ENCODE measurements around the gene LTBP3.

LTBP3 gene

DNA sequence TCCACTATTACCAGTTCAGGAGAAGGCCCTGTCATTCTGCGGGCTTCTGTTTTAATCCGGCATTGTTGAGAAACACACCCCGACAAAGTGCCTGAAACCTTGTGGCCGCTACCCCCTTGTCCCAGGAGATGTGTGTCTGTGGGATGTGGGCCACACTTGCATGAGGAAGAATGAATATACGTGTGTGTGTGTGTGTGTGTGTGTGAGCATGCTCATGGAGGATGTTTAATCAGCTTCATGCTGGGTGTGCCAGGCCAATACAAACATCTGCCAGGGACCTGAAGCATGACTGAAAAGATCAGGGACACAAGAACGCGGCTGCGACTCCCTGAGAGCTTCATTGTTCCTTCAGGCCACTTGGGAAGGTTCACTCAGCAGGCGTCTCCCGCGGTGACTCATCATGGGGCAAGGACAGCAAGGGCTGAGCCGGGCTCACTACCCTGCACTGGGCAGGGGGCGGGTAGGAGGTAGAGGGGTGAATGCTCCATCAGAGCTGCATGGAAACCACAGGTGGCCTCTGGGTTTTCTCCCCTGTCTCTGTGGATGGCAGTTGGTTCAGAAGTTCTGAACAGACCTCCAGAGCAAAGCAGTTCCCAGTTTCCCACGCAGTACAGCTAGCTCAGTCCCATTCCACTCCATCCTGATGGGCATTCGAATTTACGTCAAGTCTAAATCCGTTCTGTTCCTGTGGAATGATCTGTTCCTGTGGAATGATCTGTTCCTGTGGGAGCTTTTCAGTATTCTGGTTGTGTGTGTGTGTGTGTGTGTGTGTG, 66.4 kb downstream of the LTBP3 start:
- DNase-seq, result peak; percentile 62

DNA sequence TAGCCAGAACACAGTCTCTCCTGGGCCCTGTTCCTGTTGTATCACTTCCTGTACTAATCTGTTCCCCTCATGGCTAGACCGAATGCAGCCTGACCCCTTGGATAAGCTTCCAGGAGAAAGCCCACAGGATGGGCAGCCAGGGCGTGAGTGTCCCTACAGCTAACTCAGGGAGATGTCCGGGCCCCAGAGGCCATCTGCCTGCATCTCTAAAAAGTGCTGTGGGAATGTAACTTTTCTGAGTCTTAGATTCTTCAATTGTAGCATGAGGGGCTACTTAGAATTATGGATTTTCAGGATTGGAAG, 67.0 kb downstream of the LTBP3 start:
- DNase-seq, result no peak

DNA sequence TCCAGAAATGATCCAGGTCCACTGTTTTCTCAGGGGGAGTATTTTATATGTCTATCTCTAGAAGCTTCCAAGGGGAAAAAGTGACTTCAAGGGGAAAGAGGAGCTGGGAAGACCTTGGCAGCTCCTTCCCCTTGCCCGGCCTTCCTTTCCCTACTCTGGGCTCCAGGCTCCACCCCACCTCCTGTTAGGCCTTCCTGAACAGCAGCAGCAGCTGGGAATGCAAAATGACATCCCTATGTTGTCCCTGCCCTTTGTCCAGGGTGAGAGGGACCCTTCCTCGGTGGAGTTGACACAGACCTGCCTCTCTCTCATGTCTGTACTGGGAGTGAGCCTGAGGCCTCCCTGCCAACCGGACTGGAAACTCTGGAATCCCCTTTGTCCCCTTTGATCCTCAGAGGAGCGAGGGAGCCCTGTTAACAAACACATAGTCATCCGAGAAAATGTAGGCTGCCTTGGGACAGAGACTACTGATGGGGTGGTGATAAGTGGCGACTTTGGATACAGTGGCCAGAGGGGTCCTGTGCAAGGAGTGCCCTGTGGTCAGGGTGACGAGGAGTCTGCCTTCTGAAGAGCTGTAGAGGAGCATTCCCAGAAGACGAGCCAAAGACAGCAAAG, 68.3 kb downstream of the LTBP3 start:
- no peak for DNase-seq

DNA sequence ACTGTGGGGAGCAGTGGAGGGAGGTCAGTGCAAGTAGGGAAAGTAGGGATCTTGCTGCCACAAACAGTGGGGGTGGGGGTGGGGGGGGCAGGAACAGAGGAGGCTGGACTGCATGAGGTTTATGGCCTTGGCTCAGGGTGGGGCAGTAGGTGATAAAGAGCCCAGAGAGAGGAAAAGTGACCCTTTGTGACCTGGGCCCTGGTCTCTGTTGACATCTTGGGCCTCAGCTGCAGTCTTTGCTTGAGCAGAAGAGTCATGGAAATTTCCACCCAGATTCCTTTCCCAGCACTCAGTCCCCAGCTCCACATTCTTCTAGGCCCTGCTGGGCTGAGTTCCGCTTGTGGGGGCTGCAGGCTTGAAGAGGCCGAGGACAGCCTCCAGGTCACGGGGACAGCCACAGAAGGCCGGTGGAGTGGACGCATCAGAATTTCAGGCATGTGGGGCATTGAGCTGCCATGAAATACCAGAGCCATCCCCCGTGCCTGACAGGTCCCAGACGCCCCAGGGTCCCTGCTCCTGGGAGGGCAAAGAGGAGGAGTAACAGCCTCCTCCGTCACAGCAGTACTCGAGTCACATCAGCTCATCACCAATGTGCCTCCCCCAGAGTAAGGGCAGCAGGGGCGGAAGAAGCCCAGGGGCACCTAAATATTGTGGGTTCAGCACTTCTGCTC, 69.0 kb downstream of the LTBP3 start:
- no peak for DNase-seq

All from NCI-H2171 (cell line).